Mesendoderm (in vitro differentiated cells): ENCODE data around the gene L1TD1. TPM values are rescaled to one million over a fixed set of nuclear protein-coding genes. Genes with fewer than 3 reads are reported as not detected.
A peak's percentile ranks its signal among the peaks of the same experiment; 100 is the strongest.
"Not testable (repeated sequence)": the region's sequence is repeated elsewhere in the genome, so short reads cannot be mapped to it uniquely, and the experiment has no call there.

Experiments
- DNase-seq: peaks from one replicate; pipeline ENCODE4 v3.0.0; 2013
- H2AK5ac ChIP-seq: 2 replicates; pipeline ENCODE4 v1.6.1; 2013; ENCODE audit warnings: low read length, inconsistent platforms
- H2BK120ac ChIP-seq: 2 replicates; pipeline ENCODE4 v1.6.1; 2013; ENCODE audit warnings: low read depth, mild to moderate bottlenecking, low read length, moderate library complexity, mixed read lengths
- H2BK15ac ChIP-seq: replicated peaks from 2 replicates; pipeline ENCODE4 v1.6.1; 2013; ENCODE audit warnings: low read depth, mild to moderate bottlenecking, moderate library complexity
- H2BK5ac ChIP-seq: 2 replicates; pipeline ENCODE4 v1.6.1; 2013; ENCODE audit warnings: low read length, inconsistent platforms
- H3K18ac ChIP-seq: 2 replicates; pipeline ENCODE4 v1.6.1; 2013; ENCODE audit warnings: mild to moderate bottlenecking, low read length, mixed read lengths
- H3K23ac ChIP-seq: one replicate; pipeline ENCODE4 v1.6.1; 2013; ENCODE audit warnings: low read length
- H3K27ac ChIP-seq: 2 replicates; pipeline ENCODE4 v1.5.1; 2013; ENCODE audit warnings: low read depth, mild to moderate bottlenecking, inconsistent platforms, low read length, moderate library complexity
- H3K27me3 ChIP-seq: 2 replicates; pipeline ENCODE4 v1.6.1; 2013; ENCODE audit warnings: low read length, control low read depth, mild to moderate bottlenecking, inconsistent platforms; ENCODE audit not compliant: insufficient read depth, poor library complexity
- H3K36me3 ChIP-seq: 2 replicates; pipeline ENCODE4 v1.6.1; 2013; ENCODE audit warnings: low read length, inconsistent platforms; ENCODE audit not compliant: control insufficient read depth, insufficient read depth
- H3K4ac ChIP-seq: one replicate; pipeline ENCODE4 v1.6.1; 2013; ENCODE audit warnings: low read depth, mild to moderate bottlenecking, low read length, moderate library complexity
- H3K4me1 ChIP-seq: 2 replicates; pipeline ENCODE4 v1.6.1; 2013; ENCODE audit warnings: low read depth, low read length, inconsistent platforms; ENCODE audit not compliant: control insufficient read depth
- H3K4me2 ChIP-seq: 2 replicates; pipeline ENCODE4 v1.6.1; 2013; ENCODE audit warnings: low read length
- H3K4me3 ChIP-seq: 2 replicates; pipeline ENCODE4 v1.5.1; 2013; ENCODE audit warnings: mild to moderate bottlenecking, low read length
- H3K56ac ChIP-seq: one replicate; pipeline ENCODE4 v1.6.1; 2013; ENCODE audit warnings: low read length
- H3K79me1 ChIP-seq: 2 replicates; pipeline ENCODE4 v1.6.1; 2013; ENCODE audit warnings: low read length, inconsistent platforms
- H3K79me2 ChIP-seq: 2 replicates; pipeline ENCODE4 v1.6.1; 2013; ENCODE audit warnings: mild to moderate bottlenecking, low read length; ENCODE audit not compliant: control insufficient read depth, insufficient read depth
- H3K9ac ChIP-seq: 2 replicates; pipeline ENCODE4 v1.6.1; 2013; ENCODE audit warnings: low read length, inconsistent platforms
- H4K5ac ChIP-seq: one replicate; pipeline ENCODE4 v1.6.1; 2013; ENCODE audit warnings: low read length
- H4K8ac ChIP-seq: one replicate; pipeline ENCODE4 v1.6.1; 2013; ENCODE audit warnings: low read depth, mild to moderate bottlenecking, control low read depth, low read length, moderate library complexity
- WGBS: extraction: QIAGEN DNeasy Blood & Tissue Kit; methylation state at CpG from one replicate; pipeline ENCODE4 v1.1.7; 2013; ENCODE audit warnings: low lambda C conversion rate, missing lambda C conversion rate; ENCODE audit not compliant: insufficient coverage; ENCODE audit errors: extremely low coverage; 5-methylcytosine and 5-hydroxymethylcytosine counted together
- polyA plus RNA-seq, 2 experiments: library from polyadenylated mRNA; stranded (reverse); fragments of 200-250 nt; gene quantifications; one replicate each; pipeline ENCODE4 v1.2.3, GENCODE V29; 2013

The L1TD1 gene, protein sequence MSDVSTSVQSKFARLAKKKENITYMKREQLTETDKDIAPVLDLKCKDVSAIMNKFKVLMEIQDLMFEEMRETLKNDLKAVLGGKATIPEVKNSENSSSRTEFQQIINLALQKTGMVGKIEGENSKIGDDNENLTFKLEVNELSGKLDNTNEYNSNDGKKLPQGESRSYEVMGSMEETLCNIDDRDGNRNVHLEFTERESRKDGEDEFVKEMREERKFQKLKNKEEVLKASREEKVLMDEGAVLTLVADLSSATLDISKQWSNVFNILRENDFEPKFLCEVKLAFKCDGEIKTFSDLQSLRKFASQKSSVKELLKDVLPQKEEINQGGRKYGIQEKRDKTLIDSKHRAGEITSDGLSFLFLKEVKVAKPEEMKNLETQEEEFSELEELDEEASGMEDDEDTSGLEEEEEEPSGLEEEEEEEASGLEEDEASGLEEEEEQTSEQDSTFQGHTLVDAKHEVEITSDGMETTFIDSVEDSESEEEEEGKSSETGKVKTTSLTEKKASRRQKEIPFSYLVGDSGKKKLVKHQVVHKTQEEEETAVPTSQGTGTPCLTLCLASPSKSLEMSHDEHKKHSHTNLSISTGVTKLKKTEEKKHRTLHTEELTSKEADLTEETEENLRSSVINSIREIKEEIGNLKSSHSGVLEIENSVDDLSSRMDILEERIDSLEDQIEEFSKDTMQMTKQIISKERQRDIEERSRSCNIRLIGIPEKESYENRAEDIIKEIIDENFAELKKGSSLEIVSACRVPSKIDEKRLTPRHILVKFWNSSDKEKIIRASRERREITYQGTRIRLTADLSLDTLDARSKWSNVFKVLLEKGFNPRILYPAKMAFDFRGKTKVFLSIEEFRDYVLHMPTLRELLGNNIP
- 489 TPM for polyA plus RNA-seq (2013, experiment 1 of 2)
- 482 TPM for polyA plus RNA-seq (2013, experiment 2 of 2)

DNA sequence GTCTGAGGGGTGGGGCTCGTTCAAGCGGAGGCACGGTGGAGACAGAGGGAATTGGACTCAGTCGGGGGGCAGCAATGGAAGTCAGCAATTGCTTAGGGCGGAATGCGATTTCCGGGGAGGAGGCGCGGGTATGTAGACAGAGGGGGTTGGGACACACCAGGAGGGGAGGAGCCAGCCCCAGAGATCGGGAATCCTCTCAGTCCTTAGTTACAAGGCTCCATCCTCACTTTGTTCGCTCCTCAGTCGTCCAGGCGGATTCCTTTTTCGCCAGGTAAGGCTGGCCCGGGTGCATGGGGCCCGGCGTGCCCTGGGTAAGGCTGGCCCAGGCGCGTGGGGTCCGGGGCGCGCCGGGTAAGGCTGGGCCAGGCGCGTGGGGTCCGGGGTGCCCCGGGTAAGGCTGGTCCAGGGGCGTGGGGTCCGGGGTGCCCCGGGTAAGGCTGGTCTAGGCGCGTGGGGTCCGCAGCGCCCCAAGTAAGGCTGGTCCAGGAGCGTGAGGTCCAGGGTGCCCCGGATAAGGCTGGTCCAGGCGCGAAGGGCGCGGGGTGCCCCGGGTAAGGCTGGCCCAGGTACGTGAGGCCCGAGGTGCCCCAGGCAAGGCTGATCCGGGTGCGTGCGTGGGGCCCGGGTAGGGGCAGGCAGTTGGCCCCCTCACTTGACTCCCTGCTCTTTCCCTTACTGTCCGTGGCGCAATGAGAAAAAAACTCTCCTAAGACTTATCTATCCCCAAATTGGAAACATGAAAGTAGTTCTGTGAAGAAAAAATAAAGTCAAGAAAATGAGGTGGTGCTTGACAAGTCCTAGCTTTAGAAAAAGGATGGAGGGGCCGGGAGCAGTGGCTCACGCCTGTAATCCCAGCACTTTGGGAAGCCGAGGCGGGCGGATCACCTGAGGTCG lies at the start of gene L1TD1:
Gene L1TD1 (plus strand): TSS at position 199 of the 894 bp plus-strand sequence. CDS start 11,780 bp downstream, outside the sequence.
- WGBS, result no CpG with 5 or more reads among the region's 55 CpGs
- no peaks in the 10 kb centered on the region for H3K27me3 ChIP-seq
- H3K18ac ChIP-seq, result peak within 1 kb of the TSS; percentile 98
- H2BK15ac ChIP-seq, result no peak within 1 kb of the TSS
- peak within 1 kb of the TSS; percentile 93 for H4K8ac ChIP-seq
- peak within 1 kb of the TSS; percentile 98 for H3K4ac ChIP-seq
- H3K9ac ChIP-seq, result peak within 1 kb of the TSS; percentile 100
- H2AK5ac ChIP-seq, result peak within 1 kb of the TSS; percentile 87
- H3K27ac ChIP-seq, result peak within 1 kb of the TSS; percentile 96
- H3K23ac ChIP-seq, result peak within 1 kb of the TSS; percentile 97
- no peaks in the 10 kb centered on the region for H3K79me1 ChIP-seq
- H3K4me1 ChIP-seq, result peaks cover 1% of the 10 kb centered on the region
- peak within 1 kb of the TSS; percentile 96 for H3K4me3 ChIP-seq
- H3K4me2 ChIP-seq, result peak within 1 kb of the TSS; percentile 57
- H3K56ac ChIP-seq, result peak within 1 kb of the TSS; percentile 100
- H4K5ac ChIP-seq, result peak within 1 kb of the TSS; percentile 89
- peaks cover 41% of the 10 kb centered on the region for H3K79me2 ChIP-seq
- H2BK120ac ChIP-seq, result peak within 1 kb of the TSS; percentile 63
- H3K36me3 ChIP-seq, result peaks cover 3% of the 10 kb centered on the region
- peak within 1 kb of the TSS; percentile 99 for H2BK5ac ChIP-seq
- DNase-seq, result peak; percentile 98

GRCh38 chr1:62159940-62160348 lies 34.7 kb upstream of the L1TD1 start:
- no peak for DNase-seq
- no CpG with 5 or more reads among the region's 6 CpGs for WGBS
- H2BK15ac ChIP-seq, result no peak overlapping the region

DNA sequence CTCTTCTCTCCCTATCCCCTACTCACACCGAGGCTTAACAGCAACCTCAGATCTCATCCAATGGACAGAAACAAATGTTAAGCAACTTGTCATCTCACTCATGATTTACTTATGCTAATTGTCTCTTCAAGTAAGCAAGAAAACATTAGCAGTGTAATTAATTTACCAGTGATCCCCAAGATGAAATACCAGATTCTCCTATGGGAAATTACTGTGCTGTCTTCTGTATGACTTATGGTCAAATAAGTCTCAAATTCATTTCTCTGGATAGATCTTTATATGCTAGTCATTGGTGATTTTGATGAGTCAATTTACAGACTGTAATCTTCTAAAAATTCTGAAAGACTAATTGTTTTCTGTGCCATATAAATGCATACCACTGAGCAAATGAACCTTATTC lies 32.9 kb upstream of the L1TD1 start:
- H3K4me3 ChIP-seq, result no peak overlapping the region
- H3K4me1 ChIP-seq, result no peaks in the 10 kb centered on the region
- no peak overlapping the region for H2BK5ac ChIP-seq
- no peak overlapping the region for H3K23ac ChIP-seq
- H3K79me1 ChIP-seq, result no peaks in the 10 kb centered on the region
- H3K18ac ChIP-seq, result no peak overlapping the region
- H4K5ac ChIP-seq, result no peak overlapping the region
- no peak overlapping the region for H2BK15ac ChIP-seq
- no CpG with 5 or more reads among the region's 1 CpG for WGBS
- H3K36me3 ChIP-seq, result no peaks in the 10 kb centered on the region
- H3K27me3 ChIP-seq, result no peaks in the 10 kb centered on the region
- no peak overlapping the region for H3K4ac ChIP-seq
- H3K27ac ChIP-seq, result no peak overlapping the region
- H3K79me2 ChIP-seq, result no peaks in the 10 kb centered on the region
- no peak for DNase-seq
- H3K4me2 ChIP-seq, result no peak overlapping the region
- H3K9ac ChIP-seq, result no peak overlapping the region
- H4K8ac ChIP-seq, result no peak overlapping the region
- H2BK120ac ChIP-seq, result no peak overlapping the region
- no peak overlapping the region for H2AK5ac ChIP-seq
- H3K56ac ChIP-seq, result no peak overlapping the region

More at GRCh38 chr1:62159940-62160348, 34.7 kb upstream of the L1TD1 start:
- Histone ChIP-seq H3K79me1 (no peaks in the 10 kb centered on the region), H2AK5ac (no peak overlapping the region), H3K4me3 (no peak overlapping the region), H3K27me3 (no peaks in the 10 kb centered on the region), H2BK120ac (no peak overlapping the region), H4K8ac (no peak overlapping the region), H3K36me3 (no peaks in the 10 kb centered on the region), H3K27ac (no peak overlapping the region), H3K79me2 (no peaks in the 10 kb centered on the region), H2BK5ac (no peak overlapping the region), H3K18ac (no peak overlapping the region), H3K4ac (no peak overlapping the region), H3K4me1 (no peaks in the 10 kb centered on the region), H3K4me2 (no peak overlapping the region), H4K5ac (no peak overlapping the region), H3K9ac (no peak overlapping the region), H3K23ac (no peak overlapping the region), H3K56ac (no peak overlapping the region)

GRCh38 chr1:62170380-62170779 lies 24.3 kb upstream of the L1TD1 start:
- H3K18ac ChIP-seq, H3K36me3 ChIP-seq, H3K56ac ChIP-seq, H3K79me2 ChIP-seq, H4K5ac ChIP-seq, H2AK5ac ChIP-seq, DNase-seq, H3K4me1 ChIP-seq, H3K79me1 ChIP-seq, H2BK5ac ChIP-seq, H3K4me2 ChIP-seq, H3K27me3 ChIP-seq, H3K4ac ChIP-seq, H2BK120ac ChIP-seq, H3K23ac ChIP-seq, H3K9ac ChIP-seq, H3K4me3 ChIP-seq, H3K27ac ChIP-seq, H2BK15ac ChIP-seq, H4K8ac ChIP-seq: not testable (repeated sequence)
- WGBS, result no CpG with 5 or more reads among the region's 10 CpGs

DNA sequence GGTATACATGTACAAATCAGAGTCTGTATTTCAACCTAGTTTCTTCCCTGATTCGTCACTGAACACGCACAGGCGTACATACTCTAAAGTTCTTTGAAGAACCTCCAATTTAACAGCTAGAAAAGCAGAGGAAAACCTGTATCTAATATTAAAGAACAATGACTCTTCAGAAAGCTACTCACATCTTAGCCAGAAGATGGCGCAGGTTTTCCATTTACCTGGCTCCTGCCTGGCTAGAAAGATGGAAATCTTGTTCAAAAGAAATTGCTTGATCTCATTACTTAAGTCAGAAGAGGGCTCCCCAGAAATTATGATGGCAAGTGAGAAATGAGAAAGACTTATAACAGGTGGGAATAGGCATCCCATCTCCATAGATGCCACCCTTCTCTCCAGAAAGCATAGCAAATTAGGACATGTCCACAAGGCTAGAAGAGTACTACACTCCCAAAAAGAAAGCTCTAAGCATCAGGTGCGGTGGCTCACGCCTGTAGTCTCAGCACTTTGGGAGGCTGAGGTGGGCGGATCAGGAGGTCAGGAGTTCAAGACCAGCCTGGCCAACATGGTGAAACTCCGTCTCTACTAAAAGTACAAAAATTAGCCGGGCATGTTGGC lies 19.0 kb upstream of the L1TD1 start:
- DNase-seq, result peak; percentile 74
- no peak overlapping the region for H3K23ac ChIP-seq
- WGBS, result no CpG with 5 or more reads among the region's 9 CpGs

More for the DNA sequence above, 19.0 kb upstream of the L1TD1 start:
- H3K79me1 ChIP-seq, result no peaks in the 10 kb centered on the region
- H4K5ac ChIP-seq, result no peak overlapping the region
- H4K8ac ChIP-seq, result no peak overlapping the region
- no peak overlapping the region for H2BK120ac ChIP-seq
- no peak overlapping the region for H3K9ac ChIP-seq
- no peak overlapping the region for H2BK15ac ChIP-seq
- H3K4ac ChIP-seq, result no peak overlapping the region
- peaks cover 8% of the 10 kb centered on the region for H3K4me1 ChIP-seq
- H2BK5ac ChIP-seq, result no peak overlapping the region
- H3K27ac ChIP-seq, result no peak overlapping the region
- H3K4me2 ChIP-seq, result no peak overlapping the region
- peak overlapping the region; percentile 56 for H3K56ac ChIP-seq
- H2AK5ac ChIP-seq, result peak overlapping the region; percentile 56
- H3K4me3 ChIP-seq, result no peak overlapping the region
- no peaks in the 10 kb centered on the region for H3K27me3 ChIP-seq
- H3K36me3 ChIP-seq, result no peaks in the 10 kb centered on the region
- H3K79me2 ChIP-seq, result no peaks in the 10 kb centered on the region
- no peak overlapping the region for H3K18ac ChIP-seq
